Measurements from ENCODE around the gene PALD1.

DNA sequence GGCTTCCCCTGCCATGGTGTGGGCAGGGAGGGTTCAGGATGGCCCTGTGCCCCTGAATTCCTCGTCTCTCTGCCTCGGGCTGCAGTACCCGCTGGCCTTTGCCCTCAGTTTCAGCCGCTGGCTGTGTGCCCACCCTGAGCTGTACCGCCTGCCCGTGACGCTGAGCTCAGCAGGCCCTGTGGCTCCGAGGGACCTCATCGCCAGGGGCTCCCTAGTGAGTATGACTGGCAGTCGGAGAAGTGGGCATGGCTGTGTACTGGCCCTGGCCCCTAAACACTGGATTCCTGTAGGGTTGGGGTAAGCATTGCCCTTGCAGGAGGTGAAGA is 59.6 kb downstream of the PALD1 start:
- TF ChIP-seq, protein P1, sequence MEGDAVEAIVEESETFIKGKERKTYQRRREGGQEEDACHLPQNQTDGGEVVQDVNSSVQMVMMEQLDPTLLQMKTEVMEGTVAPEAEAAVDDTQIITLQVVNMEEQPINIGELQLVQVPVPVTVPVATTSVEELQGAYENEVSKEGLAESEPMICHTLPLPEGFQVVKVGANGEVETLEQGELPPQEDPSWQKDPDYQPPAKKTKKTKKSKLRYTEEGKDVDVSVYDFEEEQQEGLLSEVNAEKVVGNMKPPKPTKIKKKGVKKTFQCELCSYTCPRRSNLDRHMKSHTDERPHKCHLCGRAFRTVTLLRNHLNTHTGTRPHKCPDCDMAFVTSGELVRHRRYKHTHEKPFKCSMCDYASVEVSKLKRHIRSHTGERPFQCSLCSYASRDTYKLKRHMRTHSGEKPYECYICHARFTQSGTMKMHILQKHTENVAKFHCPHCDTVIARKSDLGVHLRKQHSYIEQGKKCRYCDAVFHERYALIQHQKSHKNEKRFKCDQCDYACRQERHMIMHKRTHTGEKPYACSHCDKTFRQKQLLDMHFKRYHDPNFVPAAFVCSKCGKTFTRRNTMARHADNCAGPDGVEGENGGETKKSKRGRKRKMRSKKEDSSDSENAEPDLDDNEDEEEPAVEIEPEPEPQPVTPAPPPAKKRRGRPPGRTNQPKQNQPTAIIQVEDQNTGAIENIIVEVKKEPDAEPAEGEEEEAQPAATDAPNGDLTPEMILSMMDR (IDR thresholded peaks at IDR 0.05) = no peak
- no peak for TF ChIP-seq POLR2A (IDR thresholded peaks at IDR 0.05)

All from testis (tissue), 2 donors.